ENCODE data around the gene FATE1. TPM values are rescaled to one million over a fixed set of nuclear protein-coding genes. Genes with fewer than 3 reads are reported as not detected.

Gene FATE1
- total and polyA plus RNA-seq, 2 experiments from 2014 or later: not detected

GRCh38 chrX:151702026-151702714 is 13.7 kb upstream of the FATE1 start:
- Histone ChIP-seq H3K9me3 (ENCODE audit: low read depth) (no peaks in the 10 kb centered on the region), H3K27ac (no peak overlapping the region), H3K4me1 (ENCODE audit: insufficient read depth) (no peaks in the 10 kb centered on the region), H4K20me1 (ENCODE audit: insufficient read depth, poor library complexity, severe bottlenecking) (no peaks in the 10 kb centered on the region), H3K4me3 (no peak overlapping the region), H3K36me3 (replicated peaks; ENCODE audit: insufficient read depth, low read depth) (no peaks in the 10 kb centered on the region), H3K9me2 (replicated peaks; ENCODE audit: insufficient read depth) (no peaks in the 10 kb centered on the region), H2AFZ (no peak overlapping the region), H3K27me3 (no peaks in the 10 kb centered on the region), H3K4me2 (no peak overlapping the region), H3K79me2 (no peaks in the 10 kb centered on the region)
- TF ChIP-seq EZH2 (IDR thresholded peaks at IDR 0.05; ENCODE audit: borderline replicate concordance) (no peak), EZH2phosphoT487 (IDR thresholded peaks at IDR 0.05; ENCODE audit: low read depth, severe bottlenecking, unreplicated experiment) (no peak), CTCF (IDR thresholded peaks at IDR 0.05; ENCODE audit: poor library complexity) (no peak)
- no peak for DNase-seq (ENCODE audit: low spot score)
- 76% methylated on average over 8 of the region's 9 CpGs for WGBS (ENCODE audit: low lambda C conversion rate, missing lambda C conversion rate)

DNA sequence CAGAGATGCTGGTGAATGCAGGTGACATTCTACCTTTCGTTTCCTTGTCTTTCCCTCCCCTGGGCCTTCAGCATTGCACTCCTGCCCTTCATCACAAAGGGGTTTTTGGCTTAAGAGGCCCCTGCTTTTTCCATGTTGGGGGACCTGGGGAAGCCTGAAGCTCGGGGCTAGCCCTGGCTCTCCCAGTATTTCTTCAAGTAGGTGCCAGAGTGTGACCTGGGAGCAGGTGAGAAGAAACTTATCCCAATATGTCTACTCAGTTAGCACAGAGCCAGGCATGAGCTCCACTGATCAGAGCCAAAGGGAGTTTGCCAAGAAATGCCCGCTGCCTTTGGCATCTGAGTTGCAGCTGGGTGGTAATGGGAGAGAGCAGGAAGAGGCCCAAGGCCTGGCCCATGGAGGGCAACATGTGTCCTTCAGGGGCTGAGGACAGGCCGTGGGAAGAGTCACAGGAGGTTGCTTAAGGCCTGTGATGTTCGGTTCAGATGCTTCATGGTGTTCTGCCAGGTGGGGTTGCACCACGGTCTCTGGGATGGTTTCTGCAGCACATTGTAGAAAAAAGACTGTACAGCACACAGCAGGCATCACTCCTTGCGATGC is 13.0 kb upstream of the FATE1 start:
- 50% methylated on average over 7 of the region's 7 CpGs for WGBS (ENCODE audit: low lambda C conversion rate, missing lambda C conversion rate)
- no peak overlapping the region for H3K4me2 ChIP-seq

GRCh38 chrX:151703487-151703886 is 12.3 kb upstream of the FATE1 start:
- no peak overlapping the region for H3K4me2 ChIP-seq
- no peaks in the 10 kb centered on the region for H3K9me2 ChIP-seq (replicated peaks; ENCODE audit: insufficient read depth)
- H3K79me2 ChIP-seq: no peaks in the 10 kb centered on the region
- no peaks in the 10 kb centered on the region for H3K36me3 ChIP-seq (replicated peaks; ENCODE audit: insufficient read depth, low read depth)
- H3K27me3 ChIP-seq: no peaks in the 10 kb centered on the region
- no peak overlapping the region for H3K4me3 ChIP-seq
- no peak for TF ChIP-seq EZH2phosphoT487 (IDR thresholded peaks at IDR 0.05; ENCODE audit: low read depth, severe bottlenecking, unreplicated experiment)
- TF ChIP-seq EZH2 (IDR thresholded peaks at IDR 0.05; ENCODE audit: borderline replicate concordance): no peak
- TF ChIP-seq CTCF (IDR thresholded peaks at IDR 0.05; ENCODE audit: poor library complexity): no peak
- H3K27ac ChIP-seq: no peak overlapping the region
- WGBS (ENCODE audit: low lambda C conversion rate, missing lambda C conversion rate): 70% methylated on average over 7 of the region's 7 CpGs
- H3K4me1 ChIP-seq (ENCODE audit: insufficient read depth): no peaks in the 10 kb centered on the region
- no peak overlapping the region for H2AFZ ChIP-seq
- no peaks in the 10 kb centered on the region for H4K20me1 ChIP-seq (ENCODE audit: insufficient read depth, poor library complexity, severe bottlenecking)
- H3K9me3 ChIP-seq (ENCODE audit: low read depth): no peaks in the 10 kb centered on the region
- no peak for DNase-seq (ENCODE audit: low spot score)

More for the DNA sequence above, 13.0 kb upstream of the FATE1 start:
- no peaks in the 10 kb centered on the region for H3K36me3 ChIP-seq (replicated peaks; ENCODE audit: insufficient read depth, low read depth)
- no peak for TF ChIP-seq EZH2 (IDR thresholded peaks at IDR 0.05; ENCODE audit: borderline replicate concordance)
- no peak for TF ChIP-seq EZH2phosphoT487 (IDR thresholded peaks at IDR 0.05; ENCODE audit: low read depth, severe bottlenecking, unreplicated experiment)
- no peak for TF ChIP-seq CTCF (IDR thresholded peaks at IDR 0.05; ENCODE audit: poor library complexity)
- H2AFZ ChIP-seq: no peak overlapping the region
- no peaks in the 10 kb centered on the region for H3K9me3 ChIP-seq (ENCODE audit: low read depth)
- no peak overlapping the region for H3K4me3 ChIP-seq
- no peaks in the 10 kb centered on the region for H3K4me1 ChIP-seq (ENCODE audit: insufficient read depth)
- no peak for DNase-seq (ENCODE audit: low spot score)
- H3K27me3 ChIP-seq: no peaks in the 10 kb centered on the region
- H3K9me2 ChIP-seq (replicated peaks; ENCODE audit: insufficient read depth): no peaks in the 10 kb centered on the region
- no peaks in the 10 kb centered on the region for H3K79me2 ChIP-seq
- no peak overlapping the region for H3K27ac ChIP-seq
- no peaks in the 10 kb centered on the region for H4K20me1 ChIP-seq (ENCODE audit: insufficient read depth, poor library complexity, severe bottlenecking)

Data from hepatocyte (in vitro differentiated cells).